Activated CD8-positive, alpha-beta T cell treated with anti-CD3 and anti-CD28 coated beads for 36 hours (primary cell): ENCODE results near the gene SPRR1A. TPM values are rescaled to one million over a fixed set of nuclear protein-coding genes. Genes with fewer than 3 reads are reported as not detected.

Experiments used
- ATAC-seq: fragments of 200-7000 bp; cut with Tn5 transposase; one replicate; pipeline ENCODE4 v1.10.0; 2021; ENCODE audit warnings: mild to moderate bottlenecking, moderate library complexity
- CTCF ChIA-PET: fragments of 350-600 bp; sonication (Branson Sonifier 250); formaldehyde crosslinking; loops from one replicate; lab custom pipeline; 2021; ENCODE audit warnings: antibody characterized with exemption; lab: Charles Lee
- POLR2A ChIA-PET: fragments of 350-600 bp; sonication (Branson Sonifier 250); formaldehyde crosslinking; loops from one replicate; lab custom pipeline; 2021; ENCODE audit warnings: antibody characterized with exemption; lab: Charles Lee
- DNase-seq: peaks from one replicate; pipeline ENCODE4 v3.0.0-alpha.2; 2020
- H3K27ac Mint-ChIP-seq: one replicate; pipeline ENCODE4 v1.8.0; 2021; ENCODE audit warnings: mild to moderate bottlenecking, mixed read lengths
- H3K27me3 Mint-ChIP-seq: one replicate; pipeline ENCODE4 v1.8.0; 2021; ENCODE audit warnings: mixed read lengths
- H3K36me3 Mint-ChIP-seq: one replicate; pipeline ENCODE4 v1.8.0; 2021; ENCODE audit warnings: low read depth, mixed read lengths
- H3K4me1 Mint-ChIP-seq: one replicate; pipeline ENCODE4 v1.8.0; 2021; ENCODE audit warnings: low read depth, mixed read lengths
- H3K4me3 Mint-ChIP-seq: one replicate; pipeline ENCODE4 v1.8.0; 2021; ENCODE audit warnings: mild to moderate bottlenecking, moderate library complexity, mixed read lengths
- H3K9me3 Mint-ChIP-seq: one replicate; pipeline ENCODE4 v1.8.0; 2021; ENCODE audit warnings: mixed read lengths
- intact Hi-C: fragments of 100-400 bp; cut with micrococcal nuclease; formaldehyde crosslinking; loops from one replicate; pipeline ENCODE4 v1.10.0; 2022
- total RNA-seq, 2 experiments: library from RNA; stranded (reverse); gene quantifications; one replicate each; pipeline ENCODE4 v1.2.3, GENCODE V29; 2021
- TF ChIP-seq, protein P1 (sequence below): fragments of 200-600 bp; IDR thresholded peaks from one replicate; pipeline ENCODE4 v1.8.0; 2022; ENCODE audit warnings: antibody characterized with exemption, mild to moderate bottlenecking

The SPRR1A gene
- total RNA-seq, 2 experiments from 2014 or later, result not detected

DNA sequence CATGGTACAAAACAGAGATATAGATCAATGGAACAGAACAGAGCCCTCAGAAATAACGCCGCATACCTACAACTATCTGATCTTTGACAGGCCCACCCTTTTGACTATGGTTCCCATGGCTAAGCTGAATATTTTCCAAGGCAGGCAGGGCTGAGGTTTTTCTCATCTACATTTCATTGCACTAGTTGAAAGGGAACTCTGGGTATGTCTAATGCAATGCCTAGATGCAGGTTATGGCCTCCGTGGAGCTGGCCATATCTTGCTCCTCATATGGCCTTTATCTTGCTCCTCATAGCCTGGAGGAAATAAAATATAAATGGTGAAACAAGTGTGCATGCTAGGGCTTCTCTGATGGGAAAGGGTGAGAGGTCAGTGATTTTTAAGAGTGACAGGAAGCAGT lies 26.3 kb upstream of the SPRR1A start:
- no peak for ATAC-seq
- H3K4me1 Mint-ChIP-seq, result no peaks in the 10 kb centered on the region
- DNase-seq, result no peak
- no peak overlapping the region for H3K4me3 Mint-ChIP-seq
- H3K36me3 Mint-ChIP-seq, result no peaks in the 10 kb centered on the region
- POLR2A ChIA-PET, result no interaction called here
- no peaks in the 10 kb centered on the region for H3K9me3 Mint-ChIP-seq
- no peaks in the 10 kb centered on the region for H3K27me3 Mint-ChIP-seq
- H3K27ac Mint-ChIP-seq, result no peak overlapping the region
- intact Hi-C loops, result no loop called here
- CTCF ChIA-PET, result no interaction called here
- TF ChIP-seq, protein P1, sequence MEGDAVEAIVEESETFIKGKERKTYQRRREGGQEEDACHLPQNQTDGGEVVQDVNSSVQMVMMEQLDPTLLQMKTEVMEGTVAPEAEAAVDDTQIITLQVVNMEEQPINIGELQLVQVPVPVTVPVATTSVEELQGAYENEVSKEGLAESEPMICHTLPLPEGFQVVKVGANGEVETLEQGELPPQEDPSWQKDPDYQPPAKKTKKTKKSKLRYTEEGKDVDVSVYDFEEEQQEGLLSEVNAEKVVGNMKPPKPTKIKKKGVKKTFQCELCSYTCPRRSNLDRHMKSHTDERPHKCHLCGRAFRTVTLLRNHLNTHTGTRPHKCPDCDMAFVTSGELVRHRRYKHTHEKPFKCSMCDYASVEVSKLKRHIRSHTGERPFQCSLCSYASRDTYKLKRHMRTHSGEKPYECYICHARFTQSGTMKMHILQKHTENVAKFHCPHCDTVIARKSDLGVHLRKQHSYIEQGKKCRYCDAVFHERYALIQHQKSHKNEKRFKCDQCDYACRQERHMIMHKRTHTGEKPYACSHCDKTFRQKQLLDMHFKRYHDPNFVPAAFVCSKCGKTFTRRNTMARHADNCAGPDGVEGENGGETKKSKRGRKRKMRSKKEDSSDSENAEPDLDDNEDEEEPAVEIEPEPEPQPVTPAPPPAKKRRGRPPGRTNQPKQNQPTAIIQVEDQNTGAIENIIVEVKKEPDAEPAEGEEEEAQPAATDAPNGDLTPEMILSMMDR, result no peak

DNA sequence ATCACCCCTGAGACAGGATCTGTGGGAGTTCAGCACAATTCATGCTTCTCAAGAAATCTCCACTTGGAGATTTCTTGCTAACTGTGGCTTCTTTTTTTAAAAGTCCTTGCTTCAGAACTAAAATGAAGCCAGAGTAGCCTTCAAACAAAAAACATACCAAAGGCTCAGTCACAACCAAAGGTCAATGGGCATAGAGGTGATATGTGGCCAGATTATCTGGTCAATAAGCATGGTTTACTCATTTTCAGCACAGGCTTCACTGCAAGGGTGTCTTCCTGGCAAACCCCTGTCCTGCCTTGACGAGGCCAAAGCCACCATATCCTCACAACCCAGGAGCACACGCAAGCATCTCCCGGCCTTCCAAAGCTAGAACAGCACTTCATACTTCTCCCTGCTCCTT lies 24.6 kb upstream of the SPRR1A start:
- CTCF ChIA-PET, result no interaction called here
- H3K27ac Mint-ChIP-seq, result no peak overlapping the region
- H3K36me3 Mint-ChIP-seq, result no peaks in the 10 kb centered on the region
- TF ChIP-seq, protein P1, result no peak
- intact Hi-C loops, result no loop called here
- DNase-seq, result no peak
- H3K4me1 Mint-ChIP-seq, result no peaks in the 10 kb centered on the region
- no peak overlapping the region for H3K4me3 Mint-ChIP-seq
- POLR2A ChIA-PET, result no interaction called here
- no peak for ATAC-seq
- H3K27me3 Mint-ChIP-seq, result peaks cover 2% of the 10 kb centered on the region
- no peaks in the 10 kb centered on the region for H3K9me3 Mint-ChIP-seq

DNA sequence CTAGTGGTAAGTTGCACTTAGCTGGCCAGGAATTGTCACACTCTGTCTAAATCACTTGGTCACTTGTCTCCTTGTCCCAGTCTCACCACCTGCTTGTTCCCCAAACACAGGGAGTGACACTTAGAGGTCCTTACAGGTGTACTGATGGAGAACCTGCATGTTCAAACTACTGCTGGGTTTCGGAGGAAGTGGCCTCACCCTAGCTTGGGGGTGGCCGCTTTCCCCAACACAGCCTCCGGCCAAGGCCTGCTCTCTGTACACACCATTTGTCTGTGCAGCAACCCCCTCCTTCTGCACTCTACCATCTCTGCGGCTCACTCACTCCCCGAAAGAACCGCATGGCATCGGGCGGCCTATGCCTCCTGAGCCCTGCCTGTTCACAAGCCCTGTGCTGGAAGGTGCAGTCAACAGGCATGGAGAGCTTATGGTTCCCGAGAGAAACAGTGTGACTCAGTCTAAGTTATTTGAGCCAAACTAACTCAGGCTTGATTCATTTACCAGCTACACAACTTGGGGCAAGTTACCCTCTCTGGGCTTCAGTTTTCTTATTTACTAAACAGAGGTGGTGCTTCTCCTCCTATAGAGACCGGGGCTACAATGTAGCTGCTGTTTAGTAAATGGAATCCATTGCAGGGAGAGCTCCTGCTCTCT lies 24.0 kb upstream of the SPRR1A start:
- ATAC-seq, result no peak
- H3K27ac Mint-ChIP-seq, result no peak overlapping the region

DNA sequence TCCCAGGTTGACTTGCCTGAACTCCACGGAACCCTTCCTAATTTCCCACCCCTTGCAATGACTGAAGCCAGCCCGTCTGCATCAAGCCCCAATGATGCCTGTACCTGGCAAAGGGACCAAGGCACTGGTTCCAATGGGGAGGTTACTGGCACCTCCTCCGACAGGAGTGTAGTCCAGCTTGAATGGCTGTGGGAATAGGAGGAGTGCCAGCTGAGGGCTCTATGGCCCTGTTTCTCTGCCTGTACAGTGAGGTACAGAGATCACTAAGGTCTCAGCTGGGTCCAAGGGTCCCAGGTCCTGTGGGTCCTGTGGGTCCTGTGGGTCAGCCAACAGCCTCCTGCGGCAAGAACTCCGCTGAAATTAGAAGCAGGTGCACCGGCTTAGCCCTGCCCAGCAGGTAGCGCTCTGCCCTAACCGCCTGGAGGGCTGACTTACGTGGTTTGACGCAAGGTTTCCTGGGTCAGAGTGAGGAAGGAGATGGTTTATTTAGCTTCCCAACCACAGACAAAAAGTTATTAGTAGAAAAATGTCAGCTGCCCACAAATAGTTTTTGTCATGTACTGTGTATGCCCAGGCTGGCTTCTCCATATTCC lies 23.3 kb upstream of the SPRR1A start:
- ATAC-seq, result no peak
- intact Hi-C loops, result no loop called here

More for the DNA sequence above, 24.0 kb upstream of the SPRR1A start:
- ChIA-PET POLR2A (no interaction called here), CTCF (no interaction called here)
- H3K9me3 Mint-ChIP-seq, result no peaks in the 10 kb centered on the region
- DNase-seq, result no peak
- no peaks in the 10 kb centered on the region for H3K4me1 Mint-ChIP-seq
- peaks cover 6% of the 10 kb centered on the region for H3K27me3 Mint-ChIP-seq
- intact Hi-C loops, result no loop called here
- H3K36me3 Mint-ChIP-seq, result no peaks in the 10 kb centered on the region
- H3K4me3 Mint-ChIP-seq, result no peak overlapping the region
- TF ChIP-seq, protein P1, result no peak

More for the DNA sequence above, 23.3 kb upstream of the SPRR1A start:
- ChIA-PET CTCF (no interaction called here), POLR2A (no interaction called here)
- no peak overlapping the region for H3K27ac Mint-ChIP-seq
- no peaks in the 10 kb centered on the region for H3K9me3 Mint-ChIP-seq
- H3K4me3 Mint-ChIP-seq, result no peak overlapping the region
- H3K27me3 Mint-ChIP-seq, result peaks cover 6% of the 10 kb centered on the region
- TF ChIP-seq, protein P1, result no peak
- no peaks in the 10 kb centered on the region for H3K4me1 Mint-ChIP-seq
- DNase-seq, result no peak
- H3K36me3 Mint-ChIP-seq, result no peaks in the 10 kb centered on the region
